HG03108 (cell line): Measurements from ENCODE around the gene RALGDS.
"Not testable (repeated sequence)": the region's sequence is repeated elsewhere in the genome, so short reads cannot be mapped to it uniquely, and the experiment has no call there.

ENCODE experiments used
- ATAC-seq: cut with Tn5 transposase; IDR thresholded peaks from one replicate; pipeline ENCODE4 v1.9.1; 2021; ENCODE audit warnings: moderate library complexity; ENCODE audit not compliant: unreplicated experiment

Gene RALGDS

DNA sequence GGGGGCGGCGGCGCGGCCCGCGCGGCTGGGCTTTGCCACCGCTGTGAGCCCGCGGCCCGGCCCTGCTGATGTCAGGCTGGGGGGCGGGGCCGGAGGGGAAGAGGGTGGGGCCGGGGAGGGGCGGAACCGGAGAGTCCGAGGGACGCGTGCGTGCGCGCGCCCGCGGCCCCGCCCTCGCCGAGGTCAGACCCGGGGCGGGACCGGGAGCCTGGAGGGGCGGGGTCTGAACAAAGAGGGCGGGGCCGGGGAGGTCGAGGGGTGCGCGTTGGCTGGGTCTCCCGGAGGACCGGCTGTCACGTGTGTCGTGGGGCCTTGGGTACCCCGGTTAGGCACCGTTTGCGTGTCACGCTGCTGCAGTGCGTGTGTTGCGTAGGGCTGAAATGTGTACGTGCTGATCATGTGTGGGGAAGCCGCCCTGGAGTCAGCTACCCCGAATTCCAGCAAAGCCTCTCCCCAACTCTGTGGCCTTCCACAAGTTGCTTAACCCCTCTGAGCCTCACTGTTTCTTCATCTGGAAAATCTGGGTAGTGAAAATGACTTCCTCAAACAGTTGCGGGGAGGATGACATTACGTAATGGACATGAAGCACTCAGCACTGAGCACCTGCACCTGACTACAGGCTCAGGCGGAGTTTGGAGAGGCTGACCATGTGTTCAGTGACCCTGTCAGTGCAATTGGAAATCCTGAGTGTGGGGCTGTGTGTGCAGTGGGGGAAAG is at the start of gene RALGDS:
RALGDS (minus strand) TSS at position 43 of the 717 bp plus-strand sequence. CDS start 86 bp downstream, outside the sequence.
- peak; percentile 68 for ATAC-seq

DNA sequence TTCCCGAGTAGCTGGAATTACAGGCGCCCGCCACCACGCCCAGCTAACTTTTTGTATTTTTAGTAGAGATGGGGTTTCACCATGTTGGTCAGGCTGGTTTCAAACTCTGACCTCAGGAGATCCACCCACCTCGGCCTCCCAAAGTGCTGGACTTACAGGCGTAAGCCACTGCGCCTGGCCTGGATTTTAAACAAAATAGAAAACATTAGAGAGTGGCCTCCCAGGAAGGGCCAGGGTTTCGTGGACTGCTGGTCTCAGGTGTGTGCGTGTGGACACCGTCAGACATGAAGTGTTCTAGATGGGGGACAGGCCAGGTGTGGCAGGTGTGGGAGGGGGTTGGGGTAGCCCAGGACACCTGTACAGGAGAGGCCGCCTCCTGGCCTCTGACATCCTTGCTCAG is 49.7 kb upstream of the RALGDS start:
- no peak for ATAC-seq

DNA sequence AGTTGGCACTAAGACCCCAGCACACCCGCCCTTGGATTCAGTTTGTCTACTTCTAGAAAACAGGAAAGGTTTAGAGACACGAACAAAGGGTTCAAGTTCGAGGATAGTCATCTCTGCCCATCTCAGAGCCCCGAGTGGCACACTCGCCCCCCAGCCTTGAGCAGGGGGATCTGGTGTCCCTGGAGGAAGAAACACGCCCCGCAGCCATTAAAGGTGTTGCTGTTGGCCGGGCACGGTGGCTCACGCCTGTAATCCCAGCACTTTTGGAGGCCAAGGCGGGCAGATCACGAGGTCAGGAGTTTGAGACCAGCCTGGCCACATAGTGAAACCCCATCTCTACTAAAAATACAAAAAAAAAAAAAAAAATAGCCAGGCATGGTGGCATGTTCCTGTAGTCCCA is 48.6 kb upstream of the RALGDS start:
- not testable (repeated sequence) for ATAC-seq

DNA sequence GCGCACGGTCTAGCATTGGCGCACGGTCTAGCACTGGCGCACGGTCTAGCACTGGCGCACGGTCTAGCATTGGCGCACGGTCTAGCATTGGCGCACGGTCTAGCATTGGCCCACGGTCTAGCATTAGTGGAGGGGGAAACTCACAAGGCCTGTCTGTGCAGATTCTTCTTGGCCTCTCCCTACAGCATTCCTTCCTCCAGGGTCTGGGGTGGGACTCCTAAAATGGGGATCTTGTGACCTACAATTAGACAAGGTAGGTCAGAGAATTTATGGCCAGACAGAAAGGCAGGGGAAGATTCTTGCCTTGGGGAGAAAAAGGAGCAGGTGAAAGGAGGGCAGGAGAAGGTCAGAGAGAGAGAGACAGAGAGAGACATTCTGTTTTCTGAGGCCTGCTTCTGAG is 48.1 kb upstream of the RALGDS start:
- no peak for ATAC-seq

DNA sequence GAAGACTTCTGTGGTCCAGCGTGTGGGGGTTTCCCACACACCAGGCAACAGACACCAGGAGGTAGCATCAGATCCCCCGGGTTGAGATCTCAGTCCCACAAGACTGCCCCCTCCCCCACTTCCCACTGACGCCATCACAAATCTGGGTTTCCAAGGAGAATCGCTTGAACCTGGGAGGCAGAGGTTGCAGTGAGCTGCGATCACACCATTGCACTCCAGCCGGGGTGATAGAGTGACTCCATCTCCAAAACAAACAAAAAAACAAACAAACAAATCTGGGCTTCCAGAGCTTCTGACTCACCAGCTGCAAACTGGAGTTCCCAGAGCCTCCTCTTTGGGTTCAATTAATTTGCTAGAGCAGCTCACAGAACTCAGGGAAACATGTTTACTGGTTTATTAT is 47.4 kb upstream of the RALGDS start:
- no peak for ATAC-seq

DNA sequence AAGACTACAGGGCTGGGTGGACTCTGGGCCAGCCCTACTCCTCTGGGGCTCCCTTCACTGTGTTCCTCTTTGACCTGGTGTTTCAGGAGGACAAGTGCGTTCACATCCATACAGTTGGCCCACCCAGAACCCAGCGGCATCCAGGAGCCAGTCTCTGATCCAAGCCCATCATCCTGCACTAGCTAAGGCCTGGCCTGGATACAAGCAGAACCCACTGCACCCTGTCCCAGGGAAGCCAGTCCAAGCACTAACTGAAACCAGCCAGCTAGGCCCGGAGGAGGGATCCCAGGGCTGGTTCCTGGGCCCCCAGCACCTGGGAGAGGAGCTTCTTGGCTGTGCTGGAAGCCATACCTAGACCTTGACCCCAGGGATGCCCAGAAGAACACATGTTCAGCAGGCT is 46.7 kb upstream of the RALGDS start:
- no peak for ATAC-seq

DNA sequence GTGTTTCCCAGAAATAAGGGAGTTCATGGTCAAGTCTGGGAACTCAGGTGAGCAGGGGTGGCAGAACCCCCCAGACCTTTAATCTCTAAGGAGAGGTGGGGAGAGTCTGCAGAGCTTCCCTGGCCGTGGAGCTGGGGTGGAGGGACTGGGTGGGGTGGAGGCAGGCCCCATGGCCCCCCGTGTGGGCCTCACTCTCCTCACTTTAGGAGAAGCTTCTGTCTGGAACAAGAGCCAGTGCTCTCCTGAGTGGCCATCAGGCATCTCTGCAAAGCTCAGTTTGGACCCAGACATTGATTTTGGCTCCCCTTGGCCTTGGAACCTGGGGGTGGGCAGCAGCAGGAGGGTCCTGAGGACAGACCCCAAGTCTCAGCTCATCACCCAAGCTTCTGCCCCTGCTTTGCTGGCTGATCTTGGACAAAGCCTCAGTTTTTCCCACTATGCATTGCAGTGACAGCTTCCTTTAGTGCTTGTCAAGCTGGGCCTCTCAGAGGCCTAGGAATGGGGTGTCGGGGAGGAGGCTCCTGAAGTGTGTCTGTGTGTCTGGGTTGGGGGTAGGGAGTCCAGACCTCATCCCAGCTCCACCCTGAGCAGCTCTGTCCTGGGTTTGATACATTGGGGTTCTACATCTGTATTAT is 46.2 kb upstream of the RALGDS start:
- no peak for ATAC-seq

DNA sequence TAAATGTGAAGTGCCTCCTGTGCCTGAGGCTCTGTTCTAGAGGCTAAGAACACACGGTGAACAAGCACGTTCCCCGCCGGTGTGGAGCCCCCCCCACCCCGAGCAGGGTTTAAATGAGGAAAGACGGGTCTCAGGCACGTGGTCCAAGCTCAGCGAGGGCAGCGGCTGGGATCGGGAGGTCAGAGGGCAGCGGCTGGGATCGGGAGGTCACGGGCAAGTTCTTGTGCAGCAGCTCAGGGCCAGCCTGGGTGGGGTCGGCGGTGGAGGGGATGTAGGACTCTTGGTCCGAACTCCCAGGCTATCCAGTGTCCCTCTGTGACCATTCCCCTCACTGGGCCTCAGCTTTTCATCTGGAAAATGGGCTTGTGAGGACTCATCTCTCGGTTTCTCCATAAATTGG is 45.4 kb upstream of the RALGDS start:
- ATAC-seq, result no peak

DNA sequence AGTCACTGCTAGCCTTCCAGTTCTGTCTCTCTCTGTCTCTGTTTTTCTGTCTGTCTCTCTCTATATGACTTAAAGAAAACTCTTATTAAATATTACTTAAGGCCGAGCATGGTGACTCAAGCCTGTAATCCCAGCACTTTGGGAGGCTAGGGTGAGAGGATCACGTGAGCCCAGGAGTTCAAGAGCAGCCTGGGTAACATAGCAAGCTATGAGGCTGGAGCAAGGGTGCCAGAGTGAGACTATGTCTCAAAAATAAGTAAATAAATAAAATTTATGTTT is 44.4 kb upstream of the RALGDS start:
- no peak for ATAC-seq

DNA sequence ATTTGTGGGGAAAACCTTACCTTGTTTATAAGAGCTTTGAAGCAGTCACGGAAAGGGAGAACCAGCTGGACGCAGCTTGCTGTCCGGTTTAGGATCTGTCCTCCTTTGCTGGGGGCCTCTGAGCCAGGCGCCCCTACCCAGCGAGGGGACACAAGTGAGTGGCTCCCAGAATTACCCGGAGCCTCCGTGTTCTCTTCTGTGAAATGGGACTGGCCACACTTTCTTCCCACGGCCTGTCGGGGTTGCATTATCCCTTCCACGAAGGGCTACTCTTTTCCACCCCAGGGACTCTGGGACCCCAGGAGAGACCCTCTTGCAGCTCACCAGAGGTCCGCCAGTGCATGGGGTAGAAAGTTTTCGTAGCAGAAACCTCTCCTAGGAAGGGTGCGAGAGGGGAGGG is 43.2 kb upstream of the RALGDS start:
- no peak for ATAC-seq

DNA sequence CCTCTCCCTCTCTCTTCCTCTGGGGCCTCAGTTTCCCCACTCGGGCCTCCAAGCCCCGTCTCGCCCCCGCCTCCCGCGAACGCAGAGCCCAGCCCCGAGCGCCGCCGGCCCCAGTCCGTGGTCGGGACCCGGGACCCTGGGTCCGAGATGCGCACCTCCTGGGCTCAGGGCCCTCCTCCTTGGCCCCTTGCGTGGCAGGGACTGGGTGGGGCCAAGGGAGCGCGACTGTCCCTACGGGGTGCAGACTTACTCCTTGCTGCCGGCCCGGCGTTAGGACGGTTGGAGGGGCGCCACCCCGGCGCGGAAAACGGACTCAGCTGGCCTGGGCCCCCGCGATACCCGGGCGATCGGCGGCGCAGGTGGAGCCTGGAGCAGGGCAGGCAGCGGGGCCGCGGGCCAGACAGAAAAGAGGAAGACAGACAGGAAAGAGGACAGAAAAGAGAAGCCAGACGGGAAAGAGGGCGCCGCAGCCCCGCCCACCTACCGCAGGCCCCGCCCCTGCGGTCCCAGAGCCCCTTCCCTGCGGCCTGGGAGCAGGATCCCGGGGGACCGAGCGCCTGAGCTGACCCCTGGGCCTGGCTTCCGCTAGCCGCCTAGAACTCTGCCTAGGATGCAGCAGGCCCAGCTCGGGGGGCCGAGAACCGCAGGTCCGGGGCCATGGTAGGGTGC is 42.6 kb upstream of the RALGDS start, which contains the start of gene GBGT1:
GBGT1 (minus strand) TSS at position 411 of the 669 bp plus-strand sequence. CDS start 1,502 bp downstream, outside the sequence.
- ATAC-seq, result peak; percentile 53

DNA sequence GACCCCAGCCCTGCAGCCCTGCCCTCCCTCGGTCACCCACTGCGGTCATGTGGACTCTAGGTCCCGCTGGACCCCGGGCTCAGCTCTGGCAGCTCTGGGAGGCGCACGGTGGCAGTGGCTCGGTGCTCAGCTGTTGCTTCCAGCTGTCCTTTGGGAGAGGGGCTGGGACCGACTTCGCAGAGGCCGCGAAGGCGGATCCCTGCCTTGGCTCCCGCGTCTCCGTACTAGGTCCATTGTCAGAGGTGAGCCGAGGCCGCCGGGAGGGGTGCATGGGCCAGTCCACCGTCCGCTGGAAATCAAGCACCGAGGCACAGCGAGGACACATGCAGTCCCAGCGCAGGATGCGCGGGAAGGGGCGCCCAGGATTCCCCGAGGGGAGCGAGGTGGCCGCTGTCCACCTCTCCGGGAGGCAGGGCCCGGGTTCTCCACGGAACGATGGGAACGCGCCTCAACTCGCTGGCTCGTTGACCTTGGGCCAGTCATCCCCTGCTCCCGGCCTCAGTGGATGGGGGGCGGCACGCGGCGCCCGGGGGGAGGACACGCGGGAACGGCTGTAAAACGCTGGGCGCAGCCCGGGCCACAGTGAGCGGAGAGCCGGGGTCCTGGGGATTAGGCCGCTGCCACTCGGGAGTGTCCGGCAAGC is 41.9 kb upstream of the RALGDS start:
- no peak for ATAC-seq

DNA sequence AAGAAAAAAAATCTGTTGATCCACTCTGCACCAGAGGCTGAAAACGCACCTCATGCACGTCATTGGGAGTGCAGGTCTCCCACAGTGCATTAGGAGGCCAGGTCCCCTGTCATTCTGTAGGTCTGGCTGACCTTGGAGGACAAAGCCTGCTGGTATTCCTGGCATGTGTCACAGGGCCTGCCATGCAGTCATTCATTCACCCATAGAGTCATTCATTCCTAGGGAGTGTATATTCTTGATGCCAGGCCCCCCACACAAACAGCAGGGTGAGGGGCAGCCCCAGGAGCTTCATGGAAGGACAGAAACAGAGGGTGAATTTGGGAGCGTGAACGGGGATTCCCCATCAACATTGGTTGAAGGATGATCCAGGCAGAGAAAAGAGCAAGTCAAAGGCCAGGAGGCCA is 40.5 kb upstream of the RALGDS start:
- ATAC-seq, result no peak

DNA sequence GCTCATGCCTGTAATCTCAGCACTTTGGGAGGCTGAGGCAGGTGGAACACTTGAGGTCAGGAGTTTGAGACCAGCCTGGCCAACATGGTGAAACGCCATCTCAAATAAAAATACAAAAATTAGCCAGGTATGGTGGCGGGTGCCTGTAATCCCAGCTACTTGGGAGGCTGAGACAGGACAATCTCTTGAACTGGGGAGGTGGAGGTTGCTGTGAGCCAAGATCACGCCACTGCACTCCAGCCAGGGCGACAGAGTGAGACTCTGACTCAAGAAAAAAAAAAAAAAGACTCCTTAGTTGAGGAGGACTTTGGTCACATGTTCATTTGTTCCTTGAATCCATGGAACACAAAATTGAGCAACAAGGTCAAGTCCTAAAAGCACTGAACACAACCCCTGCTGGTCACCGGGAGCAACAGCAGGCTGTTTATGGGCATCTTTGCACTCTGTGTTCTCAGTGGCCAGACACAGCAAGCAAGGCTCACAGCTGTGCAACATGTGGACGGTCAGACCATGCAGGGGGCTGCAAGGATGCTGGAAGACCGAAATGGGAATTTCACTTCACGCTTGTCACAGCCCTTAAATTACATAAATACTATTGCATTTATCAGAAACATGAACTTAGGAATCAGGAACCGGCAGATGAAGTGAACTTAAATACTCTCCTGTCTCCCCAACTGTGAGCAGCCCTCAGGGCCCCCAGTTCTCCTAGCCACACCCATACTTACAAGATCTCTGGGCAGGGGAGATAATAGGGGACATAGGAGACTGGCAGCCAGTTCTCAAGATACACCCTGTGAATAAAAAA is 39.9 kb upstream of the RALGDS start:
- no peak for ATAC-seq

DNA sequence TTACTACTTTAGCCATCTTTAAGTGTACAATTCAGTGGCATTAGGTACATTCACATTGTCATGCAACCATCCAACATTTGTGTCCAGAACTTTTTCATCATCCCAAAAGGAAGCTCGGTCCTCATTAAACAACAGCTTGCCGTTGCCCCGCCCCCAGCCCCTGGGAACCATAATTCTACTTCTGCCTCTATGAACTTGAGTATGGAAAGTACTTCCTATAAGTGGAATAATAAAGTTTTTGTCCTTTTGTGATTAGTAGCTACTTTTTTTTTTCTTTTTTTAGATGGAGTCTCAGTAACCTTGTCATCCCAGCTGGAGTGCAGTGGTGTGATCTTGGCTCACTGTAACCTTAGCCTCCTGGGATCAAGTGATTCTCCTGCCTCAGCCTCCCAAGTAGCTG is 37.7 kb upstream of the RALGDS start:
- no peak for ATAC-seq

DNA sequence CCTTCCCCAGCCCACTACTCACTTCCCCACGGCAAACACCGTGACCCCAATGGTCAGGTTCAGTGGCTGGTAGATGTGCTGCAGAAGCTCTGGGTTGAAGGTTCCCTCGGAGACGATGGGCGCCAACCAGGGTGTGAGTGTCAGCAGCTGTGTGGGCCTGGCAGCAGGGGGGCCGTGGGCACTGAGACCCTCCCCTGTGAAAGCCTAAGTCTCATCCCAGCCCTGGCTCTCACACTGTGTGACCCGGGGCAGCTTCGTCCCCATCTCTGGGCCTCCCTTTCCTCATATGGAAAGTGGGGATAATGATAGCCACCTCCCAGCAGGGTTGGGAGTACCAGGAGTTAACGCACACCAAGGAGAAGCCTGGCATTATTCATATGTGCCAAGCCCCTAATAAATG is 34.1 kb upstream of the RALGDS start:
- no peak for ATAC-seq

DNA sequence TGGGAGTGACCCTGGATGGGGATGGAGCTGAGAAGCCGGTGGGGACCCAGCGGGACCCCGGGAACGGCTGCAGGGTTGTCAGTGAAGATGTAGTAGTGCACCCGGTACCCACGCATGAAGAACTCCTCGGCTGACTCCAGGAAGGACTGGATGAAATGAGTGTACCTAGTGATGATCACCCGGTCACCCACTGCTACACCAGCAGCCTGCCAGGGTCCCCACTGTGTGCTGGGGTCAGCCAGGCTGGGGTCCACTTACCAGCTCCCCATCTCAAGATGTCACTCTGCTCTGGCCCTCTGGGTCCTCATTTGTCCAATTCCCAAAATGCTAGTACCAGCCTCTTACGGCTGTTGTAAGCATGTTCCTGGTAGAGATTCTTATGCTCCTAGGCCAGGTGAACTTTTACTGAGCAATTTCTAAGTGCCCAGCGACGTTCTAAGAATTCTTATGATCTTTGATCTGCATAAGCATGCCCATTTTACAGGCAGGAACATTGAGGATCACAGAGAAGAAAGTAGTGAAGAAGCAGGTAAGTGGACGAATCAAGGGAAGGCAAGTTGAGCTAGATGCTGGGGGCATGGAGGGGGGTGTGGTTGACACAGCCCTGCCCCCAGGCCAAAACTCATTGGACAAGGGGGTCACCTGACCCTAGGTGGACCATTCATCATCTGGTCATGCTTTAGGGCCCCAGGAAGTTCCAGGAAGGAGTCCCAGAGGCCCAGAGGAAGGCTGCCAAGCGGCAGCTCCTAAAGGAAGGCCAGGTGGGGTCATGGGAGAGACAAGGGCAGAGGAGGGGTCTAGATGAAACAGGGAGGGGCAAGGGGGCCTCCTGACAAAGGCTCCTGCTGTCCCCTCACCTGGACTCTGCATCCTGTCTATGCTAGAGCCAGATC is 33.3 kb upstream of the RALGDS start:
- no peak for ATAC-seq

DNA sequence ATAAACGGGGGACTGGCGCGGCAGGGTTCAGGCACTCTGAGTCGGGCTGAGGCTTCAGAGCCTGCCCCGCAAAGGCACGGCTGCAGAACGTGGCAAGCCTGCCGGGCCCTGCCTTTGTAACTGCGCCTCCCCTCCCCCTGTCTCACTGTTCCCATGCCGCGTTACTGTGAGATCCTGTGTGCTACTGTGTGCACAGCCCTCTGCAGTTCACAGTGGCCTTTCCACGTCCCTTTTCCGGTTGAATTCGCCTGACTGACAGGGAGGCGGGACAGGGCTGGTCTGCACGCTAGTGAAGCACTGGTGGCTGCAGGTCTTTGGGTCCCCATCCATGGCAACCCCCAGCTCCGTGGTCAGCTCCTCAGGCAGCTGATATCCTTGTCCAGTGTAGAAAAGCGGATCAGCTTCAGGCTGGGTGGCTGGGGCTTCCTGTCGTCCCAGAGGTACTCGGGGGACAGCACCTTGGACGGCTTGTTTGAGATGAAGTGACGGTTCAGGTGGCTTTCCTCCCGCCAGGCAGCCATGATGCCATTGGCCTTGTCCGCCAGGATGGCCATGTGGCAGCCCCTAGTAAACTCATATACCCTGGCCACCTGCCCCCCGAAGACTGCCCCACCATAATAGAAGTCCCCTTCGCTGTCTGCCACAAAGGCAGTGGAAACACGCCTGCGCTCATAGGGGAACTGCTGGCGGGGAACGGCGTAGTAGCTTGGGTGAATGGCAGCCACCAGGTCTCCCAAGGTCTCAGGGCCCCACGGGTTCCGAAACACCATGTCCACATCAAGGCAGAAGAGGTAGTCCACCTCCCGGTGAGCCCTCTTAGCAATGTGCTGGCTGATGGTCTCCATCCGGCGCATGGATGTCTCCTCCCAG is 32.4 kb upstream of the RALGDS start:
- ATAC-seq, result no peak
